ENCODE results near the gene C1orf115. TPM values are rescaled to one million over a fixed set of nuclear protein-coding genes. Genes with fewer than 3 reads are reported as not detected.
"Not testable (repeated sequence)": the region's sequence is repeated elsewhere in the genome, so short reads cannot be mapped to it uniquely, and the experiment has no call there.

C1orf115 gene
- total and polyA plus RNA-seq, 2 donors = 3.5 to 5.2 TPM

DNA sequence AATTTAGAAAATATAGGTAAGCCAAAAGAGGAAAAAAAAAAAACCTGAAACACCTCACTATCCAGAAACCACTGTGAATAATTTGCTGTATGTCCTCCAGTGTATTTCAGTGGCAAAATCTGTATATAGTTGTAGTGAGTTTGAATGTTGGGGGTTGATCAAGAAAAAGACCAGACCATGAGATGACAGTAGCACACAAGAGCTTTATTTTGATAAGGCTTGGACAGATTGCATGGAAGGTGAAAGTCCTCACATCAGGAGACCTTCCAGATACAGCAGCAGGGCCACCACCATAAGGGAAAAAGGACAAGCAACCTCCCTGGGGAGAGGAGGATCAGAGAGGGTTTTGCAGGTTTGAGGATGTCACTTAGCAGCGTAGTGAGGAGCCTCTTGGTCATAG lies 16.2 kb upstream of the C1orf115 start:
- no peaks in the 10 kb centered on the region for H3K4me1 ChIP-seq (ENCODE audit: control insufficient read depth in 2 of 2, insufficient read depth in 2 of 2, low read length in 2 of 2)
- H3K27ac ChIP-seq (ENCODE audit: low read depth in 1 of 2, low read length in 1 of 2) = no peak overlapping the region
- DNase-seq (ENCODE audit: low read depth in 6 of 9, low spot score in 9 of 9) = no peak
- 90% methylated on average over 1 of the region's 1 CpG for whole genome bisulfite sequencing
- H3K36me3 ChIP-seq (ENCODE audit: control insufficient read depth in 2 of 2, insufficient read depth in 2 of 2, low read length in 1 of 2) = no peaks in the 10 kb centered on the region
- H3K27me3 ChIP-seq (ENCODE audit: control insufficient read depth in 2 of 2, insufficient read depth in 1 of 2, low read length in 1 of 2) = no peaks in the 10 kb centered on the region
- H3K9me3 ChIP-seq (ENCODE audit: control insufficient read depth in 2 of 2, insufficient read depth in 1 of 2, low read length in 1 of 2) = no peaks in the 10 kb centered on the region
- H3K4me3 ChIP-seq (ENCODE audit: low read length in 2 of 2) = no peak overlapping the region

DNA sequence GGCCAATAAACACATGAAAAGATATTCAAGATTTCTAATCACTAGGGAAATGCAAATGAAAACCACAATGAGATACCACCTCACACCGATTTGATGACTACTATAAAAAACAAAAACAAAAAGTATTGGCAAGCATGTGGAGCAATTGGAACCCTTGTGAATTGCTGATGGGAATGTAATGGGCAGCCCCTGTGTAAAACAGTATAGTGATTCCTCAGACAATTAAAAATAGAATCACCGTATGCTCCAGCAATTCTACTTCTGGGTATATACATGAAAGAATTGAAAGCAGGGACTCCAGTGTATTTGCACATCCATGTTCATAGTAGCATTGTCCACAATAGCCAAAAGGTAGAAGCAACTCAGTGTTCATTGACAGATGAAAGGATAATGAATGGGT lies 12.9 kb upstream of the C1orf115 start:
- H3K9me3 ChIP-seq (ENCODE audit: control insufficient read depth in 2 of 2, insufficient read depth in 1 of 2, low read length in 1 of 2) = no peaks in the 10 kb centered on the region
- no peak overlapping the region for H3K4me3 ChIP-seq (ENCODE audit: low read length in 2 of 2)
- H3K27me3 ChIP-seq (ENCODE audit: control insufficient read depth in 2 of 2, insufficient read depth in 1 of 2, low read length in 1 of 2) = no peaks in the 10 kb centered on the region
- no peaks in the 10 kb centered on the region for H3K36me3 ChIP-seq (ENCODE audit: control insufficient read depth in 2 of 2, insufficient read depth in 2 of 2, low read length in 1 of 2)
- no peaks in the 10 kb centered on the region for H3K4me1 ChIP-seq (ENCODE audit: control insufficient read depth in 2 of 2, insufficient read depth in 2 of 2, low read length in 2 of 2)
- no peak for DNase-seq (ENCODE audit: low read depth in 6 of 9, low spot score in 9 of 9)
- WGBS = 93% methylated on average over 2 of the region's 2 CpGs
- no peak overlapping the region for H3K27ac ChIP-seq (ENCODE audit: low read depth in 1 of 2, low read length in 1 of 2)

DNA sequence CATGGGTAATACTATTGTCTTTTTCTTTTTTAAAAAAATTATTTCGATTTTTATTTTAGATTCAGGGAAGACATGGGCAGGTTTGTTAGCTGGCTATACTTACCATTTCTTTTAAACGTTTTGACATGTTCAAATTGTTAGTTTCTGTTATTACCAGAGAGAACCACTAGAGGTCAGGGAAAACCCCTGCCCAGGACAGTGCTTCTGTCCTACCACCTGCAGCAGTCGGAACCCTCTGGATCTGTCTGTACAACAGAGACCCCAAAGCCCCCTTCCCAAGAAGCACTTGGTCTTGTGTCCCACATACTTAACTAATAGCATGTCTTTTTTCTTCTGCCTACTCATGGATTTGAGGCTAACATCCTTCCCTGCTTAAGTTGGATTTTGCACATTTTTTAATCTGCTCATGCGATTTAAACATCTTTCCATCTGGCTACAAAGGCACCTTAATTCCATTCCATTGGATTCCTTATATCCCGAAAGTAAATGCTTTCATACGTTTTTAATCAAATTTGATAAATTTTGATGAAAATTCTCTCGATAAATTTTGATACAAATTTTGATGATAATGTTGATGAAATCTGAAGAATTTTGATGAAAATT lies 10.0 kb upstream of the C1orf115 start:
- Histone ChIP-seq H3K4me1 (ENCODE audit: control insufficient read depth in 2 of 2, insufficient read depth in 2 of 2, low read length in 2 of 2) (no peaks in the 10 kb centered on the region), H3K9me3 (ENCODE audit: control insufficient read depth in 2 of 2, insufficient read depth in 1 of 2, low read length in 1 of 2) (no peaks in the 10 kb centered on the region), H3K4me3 (ENCODE audit: low read length in 2 of 2) (no peak overlapping the region), H3K36me3 (ENCODE audit: control insufficient read depth in 2 of 2, insufficient read depth in 2 of 2, low read length in 1 of 2) (no peaks in the 10 kb centered on the region), H3K27me3 (ENCODE audit: control insufficient read depth in 2 of 2, insufficient read depth in 1 of 2, low read length in 1 of 2) (no peaks in the 10 kb centered on the region), H3K27ac (ENCODE audit: low read depth in 1 of 2, low read length in 1 of 2) (no peak overlapping the region)
- DNase-seq (ENCODE audit: low read depth in 6 of 9, low spot score in 9 of 9) = peak in 2 of 9 donors; percentile 14 to 35
- 41% methylated on average over 7 of the region's 7 CpGs for WGBS

DNA sequence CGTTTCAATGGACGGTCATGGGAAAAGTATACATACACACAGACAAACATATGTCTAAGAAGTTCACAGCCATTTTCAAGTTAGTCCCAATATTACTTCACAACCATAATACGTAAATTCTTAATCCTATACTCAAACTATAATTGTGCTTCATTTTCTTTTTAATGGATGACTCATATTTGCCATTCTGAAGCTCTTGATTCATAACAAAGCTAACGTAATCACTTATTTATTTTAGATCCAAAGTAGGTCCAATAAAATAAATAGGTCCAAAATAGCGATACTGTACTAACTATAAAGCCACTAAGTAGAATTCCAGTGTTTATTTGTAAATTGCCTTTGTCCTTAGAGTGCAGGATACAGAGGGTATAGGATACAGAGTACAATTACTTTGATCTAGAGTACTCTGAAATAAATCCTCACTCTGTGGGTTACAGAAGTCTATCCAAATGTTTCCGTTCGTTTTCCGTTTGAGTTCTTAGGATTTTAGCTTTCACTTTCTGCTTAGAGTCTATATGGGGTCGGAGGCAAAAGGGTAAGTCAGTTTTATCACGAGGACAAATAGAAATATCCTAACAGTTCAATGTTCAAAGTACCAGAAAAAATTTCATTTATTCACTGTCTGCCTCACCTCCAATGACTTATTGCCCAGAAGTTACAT lies 8.8 kb upstream of the C1orf115 start:
- Histone ChIP-seq H3K4me1 (ENCODE audit: control insufficient read depth in 2 of 2, insufficient read depth in 2 of 2, low read length in 2 of 2) (no peaks in the 10 kb centered on the region), H3K36me3 (ENCODE audit: control insufficient read depth in 2 of 2, insufficient read depth in 2 of 2, low read length in 1 of 2) (no peaks in the 10 kb centered on the region), H3K4me3 (ENCODE audit: low read length in 2 of 2) (no peak overlapping the region), H3K27me3 (ENCODE audit: control insufficient read depth in 2 of 2, insufficient read depth in 1 of 2, low read length in 1 of 2) (no peaks in the 10 kb centered on the region), H3K27ac (ENCODE audit: low read depth in 1 of 2, low read length in 1 of 2) (no peak overlapping the region), H3K9me3 (ENCODE audit: control insufficient read depth in 2 of 2, insufficient read depth in 1 of 2, low read length in 1 of 2) (no peaks in the 10 kb centered on the region)
- 86% methylated on average over 10 of the region's 10 CpGs for WGBS
- no peak for DNase-seq (ENCODE audit: low read depth in 6 of 9, low spot score in 9 of 9)

DNA sequence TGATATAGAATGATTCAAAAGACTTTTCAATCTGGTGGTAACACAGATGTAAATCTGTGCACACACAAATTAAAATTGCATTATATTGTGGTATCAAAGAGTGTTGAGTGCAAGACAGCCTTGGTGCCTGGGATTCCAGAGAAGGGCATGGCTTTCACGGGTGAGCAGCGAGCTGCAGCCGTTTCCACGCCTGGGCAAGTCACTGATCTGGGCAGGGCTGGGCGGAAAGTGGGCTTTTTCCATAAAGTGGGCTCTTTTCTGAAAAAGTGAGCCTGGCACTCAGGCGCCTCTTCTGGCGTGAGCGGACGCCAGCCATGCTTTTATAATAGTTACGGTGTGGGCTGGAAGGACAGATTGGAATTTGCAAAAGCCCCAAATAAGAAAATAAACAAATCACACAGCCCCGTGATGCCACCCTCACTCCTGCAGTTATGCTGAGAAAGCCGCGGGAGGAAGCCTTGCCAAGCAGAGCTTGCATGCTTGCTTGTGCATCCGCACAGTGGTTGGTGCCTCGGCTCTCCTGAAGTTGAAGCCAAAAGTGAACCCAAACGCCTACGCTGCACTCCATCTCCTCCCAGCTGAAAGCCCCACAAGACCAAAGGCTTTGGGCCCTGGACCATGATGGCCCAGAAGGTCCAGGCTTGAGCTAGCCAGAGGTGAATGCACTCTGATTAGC lies 7.1 kb upstream of the C1orf115 start:
- Histone ChIP-seq H3K36me3 (ENCODE audit: control insufficient read depth in 2 of 2, insufficient read depth in 2 of 2, low read length in 1 of 2) (no peaks in the 10 kb centered on the region), H3K9me3 (ENCODE audit: control insufficient read depth in 2 of 2, insufficient read depth in 1 of 2, low read length in 1 of 2) (no peaks in the 10 kb centered on the region), H3K4me3 (ENCODE audit: low read length in 2 of 2) (no peak overlapping the region), H3K27ac (ENCODE audit: low read depth in 1 of 2, low read length in 1 of 2) (no peak overlapping the region), H3K27me3 (ENCODE audit: control insufficient read depth in 2 of 2, insufficient read depth in 1 of 2, low read length in 1 of 2) (no peaks in the 10 kb centered on the region), H3K4me1 (ENCODE audit: control insufficient read depth in 2 of 2, insufficient read depth in 2 of 2, low read length in 2 of 2) (no peaks in the 10 kb centered on the region)
- no peak for DNase-seq (ENCODE audit: low read depth in 6 of 9, low spot score in 9 of 9)
- 96% methylated on average over 17 of the region's 17 CpGs for WGBS

DNA sequence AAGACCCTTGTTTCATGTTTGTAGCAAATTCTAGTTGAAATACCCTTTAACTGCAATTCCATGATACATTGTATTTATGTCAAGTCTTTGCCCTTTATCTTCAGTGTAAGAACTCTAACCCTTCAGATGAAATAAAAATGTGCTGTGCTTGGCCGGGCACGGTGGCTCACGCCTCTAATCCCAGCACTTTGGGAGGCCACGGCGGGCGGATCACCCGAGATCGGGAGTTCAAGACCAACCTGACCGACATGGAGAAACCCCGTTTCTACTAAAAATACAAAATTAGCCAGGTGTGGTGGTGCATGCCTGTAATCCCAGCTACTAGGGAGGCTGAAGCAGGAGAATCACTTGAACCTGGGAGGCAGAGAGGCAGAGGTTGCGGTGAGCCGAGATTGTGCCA lies 6.4 kb upstream of the C1orf115 start:
- H3K4me3 ChIP-seq (ENCODE audit: low read length in 2 of 2); H3K4me1 ChIP-seq (ENCODE audit: control insufficient read depth in 2 of 2, insufficient read depth in 2 of 2, low read length in 2 of 2); H3K27ac ChIP-seq (ENCODE audit: low read depth in 1 of 2, low read length in 1 of 2); DNase-seq (ENCODE audit: low read depth in 6 of 9, low spot score in 9 of 9); H3K36me3 ChIP-seq (ENCODE audit: control insufficient read depth in 2 of 2, insufficient read depth in 2 of 2, low read length in 1 of 2); H3K27me3 ChIP-seq (ENCODE audit: control insufficient read depth in 2 of 2, insufficient read depth in 1 of 2, low read length in 1 of 2); H3K9me3 ChIP-seq (ENCODE audit: control insufficient read depth in 2 of 2, insufficient read depth in 1 of 2, low read length in 1 of 2): not testable (repeated sequence)
- WGBS = 97% methylated on average over 12 of the region's 12 CpGs

DNA sequence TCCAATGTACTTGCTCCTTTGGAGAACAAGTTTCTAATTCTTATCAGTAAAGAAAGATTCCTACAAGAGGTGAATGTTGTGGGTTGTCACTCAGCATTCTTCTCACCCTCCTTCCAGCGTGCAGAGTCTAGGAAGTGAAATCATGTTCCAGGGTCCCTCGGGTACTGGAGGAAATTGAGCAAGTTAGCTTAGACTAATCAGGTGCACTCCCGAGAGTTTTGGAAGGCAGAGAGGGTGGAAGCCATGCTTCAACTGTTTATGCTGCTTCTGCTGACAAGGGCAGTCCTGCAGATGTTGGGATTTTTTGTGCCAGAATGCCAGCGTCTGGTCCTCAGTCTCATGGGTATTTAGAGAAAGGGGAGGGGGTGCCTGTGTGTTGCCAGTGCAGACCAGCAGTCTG lies 5.3 kb upstream of the C1orf115 start:
- H3K4me3 ChIP-seq (ENCODE audit: low read length in 2 of 2) = no peak overlapping the region
- H3K36me3 ChIP-seq (ENCODE audit: control insufficient read depth in 2 of 2, insufficient read depth in 2 of 2, low read length in 1 of 2) = no peaks in the 10 kb centered on the region
- peaks cover 0 to 3% of the 10 kb centered on the region in 2 donors for H3K4me1 ChIP-seq (ENCODE audit: control insufficient read depth in 2 of 2, insufficient read depth in 2 of 2, low read length in 2 of 2)
- peaks cover under 1 to 8% of the 10 kb centered on the region in 2 donors for H3K27me3 ChIP-seq (ENCODE audit: control insufficient read depth in 2 of 2, insufficient read depth in 1 of 2, low read length in 1 of 2)
- no peak overlapping the region for H3K27ac ChIP-seq (ENCODE audit: low read depth in 1 of 2, low read length in 1 of 2)
- 79% methylated on average over 4 of the region's 4 CpGs for WGBS
- no peaks in the 10 kb centered on the region for H3K9me3 ChIP-seq (ENCODE audit: control insufficient read depth in 2 of 2, insufficient read depth in 1 of 2, low read length in 1 of 2)
- no peak for DNase-seq (ENCODE audit: low read depth in 6 of 9, low spot score in 9 of 9)

DNA sequence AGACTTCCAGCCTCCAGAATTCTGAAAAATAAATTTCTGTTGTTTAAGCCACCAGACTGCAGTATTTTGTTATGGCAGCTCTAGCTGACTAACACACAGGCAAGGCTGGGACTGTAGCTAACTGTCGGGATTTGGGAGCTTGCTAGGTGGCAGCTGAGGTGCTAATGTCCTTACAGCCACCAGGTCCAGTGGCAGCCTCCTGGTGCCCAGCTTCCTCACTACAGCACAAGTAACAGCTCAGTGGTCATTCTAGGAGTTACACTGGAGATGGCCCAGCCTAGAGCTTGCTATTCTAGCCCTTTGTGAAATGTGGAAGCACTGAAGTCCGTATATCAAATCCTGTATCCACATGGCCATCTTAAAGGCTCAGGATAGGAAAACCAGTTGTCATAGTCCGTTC lies 4.3 kb upstream of the C1orf115 start:
- Histone ChIP-seq H3K27ac (ENCODE audit: low read depth in 1 of 2, low read length in 1 of 2) (no peak overlapping the region), H3K4me3 (ENCODE audit: low read length in 2 of 2) (no peak overlapping the region), H3K36me3 (ENCODE audit: control insufficient read depth in 2 of 2, insufficient read depth in 2 of 2, low read length in 1 of 2) (no peaks in the 10 kb centered on the region), H3K9me3 (ENCODE audit: control insufficient read depth in 2 of 2, insufficient read depth in 1 of 2, low read length in 1 of 2) (no peaks in the 10 kb centered on the region), H3K4me1 (ENCODE audit: control insufficient read depth in 2 of 2, insufficient read depth in 2 of 2, low read length in 2 of 2) (peaks cover 0 to 5% of the 10 kb centered on the region in 2 donors), H3K27me3 (ENCODE audit: control insufficient read depth in 2 of 2, insufficient read depth in 1 of 2, low read length in 1 of 2) (peaks cover 11 to 18% of the 10 kb centered on the region in 2 donors)
- no peak for DNase-seq (ENCODE audit: low read depth in 6 of 9, low spot score in 9 of 9)
- WGBS = 97% methylated on average over 3 of the region's 3 CpGs

DNA sequence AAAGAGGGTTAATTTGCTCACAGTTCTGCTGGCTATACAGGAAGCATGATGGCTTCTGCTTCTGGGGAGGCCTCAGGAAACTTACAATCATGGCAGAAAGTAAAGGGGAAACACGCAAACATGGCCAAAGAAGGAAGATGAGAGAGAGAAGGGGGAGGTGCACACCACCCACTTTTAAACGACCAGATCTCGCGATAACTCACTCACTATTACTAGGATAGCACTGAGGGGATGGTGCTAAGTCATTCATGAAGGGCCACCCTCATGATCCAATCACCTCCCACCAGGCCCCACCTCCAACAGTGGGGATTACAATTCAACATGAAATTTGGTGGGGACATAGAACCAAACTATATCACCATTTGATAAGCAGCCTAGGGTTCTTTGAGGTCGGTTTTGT lies 2.4 kb upstream of the C1orf115 start:
- Histone ChIP-seq H3K4me1 (ENCODE audit: control insufficient read depth in 2 of 2, insufficient read depth in 2 of 2, low read length in 2 of 2) (peaks cover 0 to 5% of the 10 kb centered on the region in 2 donors), H3K27ac (ENCODE audit: low read depth in 1 of 2, low read length in 1 of 2) (no peak overlapping the region), H3K36me3 (ENCODE audit: control insufficient read depth in 2 of 2, insufficient read depth in 2 of 2, low read length in 1 of 2) (no peaks in the 10 kb centered on the region), H3K4me3 (ENCODE audit: low read length in 2 of 2) (no peak overlapping the region), H3K9me3 (ENCODE audit: control insufficient read depth in 2 of 2, insufficient read depth in 1 of 2, low read length in 1 of 2) (no peaks in the 10 kb centered on the region), H3K27me3 (ENCODE audit: control insufficient read depth in 2 of 2, insufficient read depth in 1 of 2, low read length in 1 of 2) (peaks cover 18 to 32% of the 10 kb centered on the region in 2 donors)
- DNase-seq (ENCODE audit: low read depth in 6 of 9, low spot score in 9 of 9) = no peak
- 91% methylated on average over 5 of the region's 5 CpGs for WGBS

Data from thymus (tissue), 11 donors.